Left renal pelvis (tissue), 4 donors: ENCODE measurements around the gene MON1B. TPM values are rescaled to one million over a fixed set of nuclear protein-coding genes. Genes with fewer than 3 reads are reported as not detected.
"Not testable (repeated sequence)": the region's sequence is repeated elsewhere in the genome, so short reads cannot be mapped to it uniquely, and the experiment has no call there.

Source experiments
- DNase-seq, 4 donors: peaks; one replicate each; pipeline ENCODE4 v3.0.0-alpha.2; 2013; ENCODE audit warnings: low read depth in 4 of 4, low spot score in 3 of 4
- polyA plus RNA-seq, 4 donors: library from polyadenylated mRNA; unstranded; fragments of 120-200 nt; gene quantifications; one replicate each; pipeline ENCODE4 v1.2.1, GENCODE V29; 2013; ENCODE audit not compliant: insufficient read length in 4 of 4

MON1B gene
- 10 to 100 TPM; 16.8 to 31.1 (median 24.2) TPM for polyA plus RNA-seq

DNA sequence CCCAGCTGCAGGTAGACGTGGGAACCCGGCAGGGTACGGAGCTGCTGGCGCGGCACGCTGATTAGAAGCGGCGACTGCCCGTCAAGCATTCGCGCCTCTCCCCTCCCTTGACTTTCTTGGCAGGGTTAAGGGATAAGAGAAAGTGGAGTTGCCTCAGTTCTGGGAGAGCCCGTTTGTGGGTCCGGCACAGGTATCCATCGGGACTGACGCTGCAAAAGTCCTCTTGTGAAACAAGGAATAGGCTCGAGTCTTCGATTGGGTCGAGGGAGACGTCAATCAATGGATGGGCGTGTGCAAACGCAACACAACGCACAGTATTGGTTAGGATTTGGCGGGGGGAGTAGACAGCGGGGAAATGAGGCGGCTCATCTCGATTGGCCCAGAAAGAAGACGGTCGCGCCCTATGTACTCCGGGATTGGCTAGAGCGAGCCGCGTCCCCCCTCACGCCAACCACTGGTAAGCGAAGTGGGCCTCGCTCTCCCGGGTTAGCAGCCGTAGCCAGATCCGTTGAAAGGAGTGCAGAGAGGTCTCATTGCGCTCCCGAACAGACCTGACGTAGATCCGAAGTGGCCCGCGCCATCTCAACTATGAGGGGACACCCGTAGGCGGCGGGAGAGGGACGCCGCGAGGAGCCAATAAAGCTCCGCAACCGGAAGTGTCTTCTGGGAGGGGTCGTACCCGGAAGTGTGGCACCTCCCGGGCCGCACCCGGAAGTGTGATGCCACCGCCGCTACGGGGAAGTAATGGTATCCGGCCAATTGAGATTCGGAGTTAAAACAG lies at the start of gene MON1B:
TSS of gene MON1B (plus strand) at position 713 of the 781 bp plus-strand sequence. CDS start 296 bp downstream, outside the sequence.
- DNase-seq = peak; percentile 93 to 97 (median 94)

DNA sequence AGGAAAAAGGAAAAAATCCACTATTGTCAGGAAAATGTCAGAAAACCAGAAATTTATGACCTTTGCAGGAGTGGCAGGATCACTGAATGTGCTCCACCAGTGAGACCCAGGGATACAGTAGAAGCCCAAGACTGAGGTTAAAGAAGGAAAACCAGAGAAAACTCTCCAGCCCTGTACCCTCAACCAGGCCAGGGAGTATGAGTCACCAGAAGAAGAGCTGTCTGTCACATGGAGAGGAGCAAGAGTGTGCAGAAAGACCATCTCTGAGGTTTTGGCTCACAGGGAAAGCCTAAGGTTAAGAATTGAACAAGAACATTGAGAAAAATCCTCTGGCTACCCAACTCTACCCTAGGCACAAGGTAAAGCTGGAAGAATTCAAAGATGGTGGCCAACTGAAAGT lies 47.6 kb upstream of the MON1B start:
- no peak for DNase-seq

- no peak for DNase-seq
These were observed 42.9 kb upstream of the MON1B start for GRCh38 chr16:77148121-77148520.

GRCh38 chr16:77157346-77158058 lies 33.5 kb upstream of the MON1B start:
- DNase-seq = no peak

DNA sequence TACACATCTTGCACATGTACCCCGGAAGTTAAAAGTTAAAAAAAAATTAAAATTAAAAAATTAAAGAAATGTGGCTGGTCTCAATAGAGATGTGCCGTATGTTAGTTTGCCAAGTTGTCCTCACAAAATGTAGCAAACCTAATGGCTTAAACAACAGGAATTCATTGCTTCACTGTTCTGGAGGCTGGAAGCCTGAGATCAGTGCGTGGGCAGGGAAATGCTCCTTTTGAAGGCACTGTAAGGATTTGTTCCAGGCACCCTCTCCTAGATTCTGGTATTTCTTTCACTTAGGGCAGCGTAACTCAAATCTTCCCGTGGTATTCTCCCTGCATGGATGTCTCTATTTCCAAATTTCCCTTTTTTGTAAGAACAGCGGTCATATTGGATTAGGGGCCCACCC lies 32.7 kb upstream of the MON1B start:
- DNase-seq = no peak

DNA sequence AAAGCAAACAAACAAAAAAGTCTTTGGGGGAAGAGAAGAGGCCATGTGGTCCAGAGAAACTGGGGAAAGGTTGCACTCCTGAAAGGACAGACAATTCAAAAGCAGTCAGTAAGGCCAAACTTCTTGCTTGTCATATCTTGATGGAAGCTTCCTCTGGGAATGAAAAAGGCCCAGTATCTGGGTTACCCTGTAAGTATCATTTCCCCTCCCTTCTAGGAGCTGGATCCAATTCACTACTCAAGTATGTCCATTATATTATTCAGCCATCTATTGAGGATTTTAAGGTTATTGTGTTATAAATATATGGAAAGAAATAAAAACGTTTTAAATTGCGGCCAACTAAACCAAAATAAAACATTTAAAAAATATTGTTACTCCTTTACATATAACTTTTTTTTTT lies 26.0 kb upstream of the MON1B start:
- no peak for DNase-seq

DNA sequence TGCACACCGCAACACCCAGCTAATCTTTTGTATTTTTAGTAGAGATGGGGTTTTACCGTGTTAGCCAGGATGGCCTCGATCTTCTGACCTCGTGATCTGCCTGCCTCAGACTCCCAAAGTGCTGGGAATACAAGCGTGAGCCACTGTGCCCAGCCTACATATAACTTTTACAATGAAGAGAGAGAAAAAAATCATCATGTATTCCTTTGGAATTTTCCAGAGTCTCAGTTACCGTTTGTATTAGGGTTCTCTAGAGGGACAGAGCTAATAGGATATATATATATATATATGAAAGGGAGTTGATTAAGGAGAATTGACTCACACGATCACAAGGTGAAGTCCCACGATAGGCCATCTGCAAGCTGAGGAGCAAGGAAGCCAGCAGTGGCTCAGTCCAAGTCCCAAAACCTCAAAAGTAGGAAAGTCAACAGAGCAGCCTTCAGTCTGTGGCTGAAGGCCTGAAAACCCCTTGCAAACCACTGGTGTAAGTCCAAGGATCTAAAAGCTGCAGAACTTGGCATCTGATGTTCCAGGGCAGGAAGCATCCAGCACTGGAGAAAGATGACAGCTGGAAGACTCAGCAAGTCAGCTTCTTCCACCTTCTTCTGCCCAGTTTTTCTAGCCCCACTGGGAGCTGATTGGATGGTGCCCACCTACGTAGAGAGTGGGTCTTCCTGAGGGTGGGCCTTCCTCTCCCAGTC lies 25.3 kb upstream of the MON1B start:
- not testable (repeated sequence) for DNase-seq

DNA sequence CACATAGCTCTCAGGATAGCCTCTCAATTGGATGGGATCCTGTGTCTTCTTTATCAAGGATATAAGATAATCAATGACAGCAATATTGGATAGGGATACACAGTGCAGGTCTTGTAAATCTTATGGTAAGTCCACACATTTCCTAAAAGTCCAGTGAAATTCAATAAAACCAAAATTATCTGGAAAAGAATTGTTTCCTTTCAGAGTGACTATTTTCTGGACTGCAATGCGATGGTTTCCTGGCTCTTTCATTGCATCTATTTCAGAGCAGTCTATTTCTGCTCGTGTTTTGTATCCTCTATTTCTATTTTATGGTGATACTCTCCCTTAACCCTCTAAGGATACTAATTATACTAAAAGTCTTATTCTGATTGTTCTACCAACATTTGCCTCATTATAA lies 24.3 kb upstream of the MON1B start:
- DNase-seq = no peak

GRCh38 chr16:77168901-77169300 lies 22.1 kb upstream of the MON1B start:
- DNase-seq = no peak

DNA sequence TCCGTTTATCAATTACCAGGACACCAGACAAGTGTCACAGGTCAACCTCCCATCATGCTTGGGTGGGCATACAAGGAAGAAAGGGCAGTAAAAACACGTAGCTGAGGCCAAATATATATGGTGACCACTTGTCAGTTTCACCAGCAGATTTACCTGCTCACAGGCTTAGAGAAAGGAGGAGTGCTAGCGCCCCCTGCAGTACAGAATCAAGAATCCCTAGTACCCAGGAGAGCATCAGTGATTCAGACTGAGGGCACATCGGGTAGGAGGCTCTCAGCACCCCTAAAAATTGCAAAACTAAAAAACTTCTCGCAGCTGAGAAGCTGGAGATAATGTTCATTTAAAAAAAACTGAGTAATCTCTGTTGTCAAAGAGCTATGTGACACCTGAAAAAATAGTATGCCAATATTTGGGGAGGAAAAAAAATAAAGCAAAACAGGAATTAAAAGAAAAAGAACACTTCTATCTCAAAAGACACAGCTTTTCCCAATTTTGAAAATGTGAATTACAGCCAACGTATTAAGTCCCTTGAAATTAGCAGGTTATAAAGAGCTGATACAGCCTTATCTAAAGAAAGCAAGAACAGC lies 21.2 kb upstream of the MON1B start:
- no peak for DNase-seq

GRCh38 chr16:77170805-77171204 lies 20.2 kb upstream of the MON1B start:
- DNase-seq = no peak

DNA sequence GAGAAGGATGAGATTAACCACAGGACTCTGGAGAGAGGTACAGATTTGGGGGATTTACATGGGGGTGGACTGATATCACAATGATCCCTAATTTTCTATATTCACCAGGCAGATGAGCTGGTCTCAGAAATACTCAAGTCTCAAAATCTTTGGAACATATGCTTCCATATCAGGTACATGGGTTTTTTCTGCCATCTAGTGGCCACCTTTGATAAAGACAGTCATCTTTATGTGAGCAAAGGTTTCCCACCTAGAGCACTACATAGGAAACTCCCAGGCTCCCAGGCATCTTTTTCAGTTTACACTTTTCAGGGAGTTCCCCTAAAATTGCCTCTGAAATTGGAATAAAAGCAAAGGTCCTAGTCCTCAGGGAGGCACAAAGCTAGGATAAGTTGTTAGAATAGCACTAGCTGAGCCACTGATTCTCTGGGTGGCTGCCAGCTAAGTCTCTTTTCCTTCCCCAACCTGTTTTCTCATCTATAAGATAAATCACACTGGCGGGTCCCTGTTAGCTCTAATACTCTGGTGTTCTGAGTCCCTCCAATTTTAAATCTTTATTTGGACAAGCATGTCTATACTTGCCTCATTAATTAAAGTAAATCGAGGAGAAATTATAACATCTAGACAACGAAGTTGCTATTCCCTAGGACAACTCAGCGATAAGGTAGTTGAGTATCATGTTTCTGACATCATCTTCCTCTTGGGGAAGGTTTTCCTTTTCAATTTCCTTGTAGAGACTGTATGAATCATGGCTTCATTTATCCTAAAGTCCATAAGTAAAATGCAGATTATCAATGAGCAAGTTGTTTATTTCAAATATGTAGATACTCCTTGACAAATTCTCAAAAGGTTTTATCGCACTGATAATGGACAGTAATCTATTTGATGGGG lies 19.0 kb upstream of the MON1B start:
- peak in 1 of 4 donors; percentile 49 for DNase-seq

- no peak for DNase-seq
These were observed 18.0 kb upstream of the MON1B start for GRCh38 chr16:77172951-77173350.

- DNase-seq = no peak
These were observed 7.9 kb upstream of the MON1B start for GRCh38 chr16:77183137-77183536.

GRCh38 chr16:77186298-77186697 lies 4.7 kb upstream of the MON1B start:
- not testable (repeated sequence) for DNase-seq

DNA sequence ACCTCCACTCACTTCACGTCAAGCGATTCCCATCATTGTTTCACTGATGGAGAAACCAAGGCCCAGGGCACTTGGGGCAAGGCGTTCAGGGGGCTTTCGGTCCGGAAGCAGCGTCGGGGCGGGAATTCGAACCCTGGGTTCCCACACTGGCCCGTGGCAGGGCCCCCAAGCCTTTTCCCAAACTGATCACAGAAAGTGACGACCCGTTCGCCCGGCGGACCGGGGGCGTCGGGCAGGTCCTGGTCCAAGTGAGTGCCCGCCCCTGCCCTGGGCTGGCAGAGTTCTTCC lies 856 bp upstream of the MON1B start:
- DNase-seq = no peak

DNA sequence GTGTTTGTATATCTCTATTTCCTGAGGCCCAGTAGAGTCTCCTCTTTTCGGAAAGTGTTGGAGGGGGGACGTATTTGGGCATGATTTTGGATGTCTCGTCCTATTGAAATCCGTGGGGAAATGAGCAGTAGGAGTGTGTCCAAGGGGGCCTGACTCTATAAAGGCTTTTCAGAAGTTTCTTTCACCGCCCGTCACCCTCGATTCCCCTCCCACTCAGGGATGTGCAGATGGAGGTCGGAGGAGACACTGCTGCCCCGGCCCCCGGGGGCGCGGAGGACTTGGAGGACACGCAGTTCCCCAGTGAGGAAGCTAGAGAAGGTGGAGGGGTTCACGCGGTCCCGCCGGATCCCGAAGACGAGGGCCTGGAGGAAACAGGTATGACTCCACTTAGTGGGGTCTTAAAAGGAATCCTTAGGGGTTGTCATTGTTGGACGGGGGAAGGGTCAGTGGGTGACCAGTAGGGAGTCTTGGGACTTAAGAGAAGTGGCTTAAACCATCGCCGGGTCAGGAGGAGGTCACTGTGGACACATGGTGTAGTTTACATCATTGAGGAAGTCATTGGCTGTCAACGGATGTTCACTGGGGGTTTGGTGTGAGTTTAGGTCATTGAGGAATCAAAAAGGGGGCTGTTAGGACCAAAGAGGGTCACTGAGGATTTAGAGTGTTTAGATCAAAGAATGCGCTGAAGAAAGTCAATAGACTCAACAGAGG lies 424 bp downstream of the MON1B start:
- no peak for DNase-seq

DNA sequence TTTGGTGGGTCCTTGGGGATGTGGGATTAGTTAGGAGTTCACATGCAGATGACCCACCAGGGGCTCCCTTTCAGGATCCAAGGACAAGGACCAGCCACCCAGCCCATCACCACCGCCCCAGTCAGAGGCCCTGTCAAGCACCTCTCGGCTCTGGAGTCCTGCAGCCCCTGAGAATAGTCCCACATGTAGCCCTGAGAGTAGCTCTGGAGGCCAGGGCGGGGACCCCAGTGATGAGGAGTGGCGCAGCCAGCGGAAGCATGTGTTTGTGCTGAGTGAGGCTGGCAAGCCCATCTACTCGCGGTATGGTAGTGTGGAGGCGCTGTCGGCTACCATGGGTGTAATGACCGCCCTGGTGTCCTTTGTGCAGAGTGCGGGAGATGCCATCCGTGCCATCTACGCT lies 2.4 kb downstream of the MON1B start:
- no peak for DNase-seq
